ENCODE data around the gene SHB.

DNA sequence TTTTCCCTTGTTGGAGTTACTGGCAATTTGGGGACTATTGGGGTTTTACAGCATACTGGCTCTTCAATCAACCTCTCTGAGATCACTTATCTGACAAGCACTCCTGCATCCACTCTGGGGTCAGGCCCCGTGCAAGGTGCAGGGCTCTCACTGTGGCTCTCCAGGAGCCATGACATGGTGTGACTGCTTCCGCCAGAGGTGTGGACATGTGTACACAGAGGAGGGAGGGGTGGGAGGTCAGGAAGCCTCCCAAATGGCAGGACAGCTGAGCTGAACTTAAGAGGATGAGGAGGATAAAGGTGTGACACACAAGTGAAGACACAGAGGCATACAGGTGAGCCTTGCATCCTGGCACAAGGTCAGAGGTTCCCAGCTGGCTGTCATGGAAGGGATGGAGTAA, 24.3 kb downstream of the SHB start:
- TF ChIP-seq, protein P1, sequence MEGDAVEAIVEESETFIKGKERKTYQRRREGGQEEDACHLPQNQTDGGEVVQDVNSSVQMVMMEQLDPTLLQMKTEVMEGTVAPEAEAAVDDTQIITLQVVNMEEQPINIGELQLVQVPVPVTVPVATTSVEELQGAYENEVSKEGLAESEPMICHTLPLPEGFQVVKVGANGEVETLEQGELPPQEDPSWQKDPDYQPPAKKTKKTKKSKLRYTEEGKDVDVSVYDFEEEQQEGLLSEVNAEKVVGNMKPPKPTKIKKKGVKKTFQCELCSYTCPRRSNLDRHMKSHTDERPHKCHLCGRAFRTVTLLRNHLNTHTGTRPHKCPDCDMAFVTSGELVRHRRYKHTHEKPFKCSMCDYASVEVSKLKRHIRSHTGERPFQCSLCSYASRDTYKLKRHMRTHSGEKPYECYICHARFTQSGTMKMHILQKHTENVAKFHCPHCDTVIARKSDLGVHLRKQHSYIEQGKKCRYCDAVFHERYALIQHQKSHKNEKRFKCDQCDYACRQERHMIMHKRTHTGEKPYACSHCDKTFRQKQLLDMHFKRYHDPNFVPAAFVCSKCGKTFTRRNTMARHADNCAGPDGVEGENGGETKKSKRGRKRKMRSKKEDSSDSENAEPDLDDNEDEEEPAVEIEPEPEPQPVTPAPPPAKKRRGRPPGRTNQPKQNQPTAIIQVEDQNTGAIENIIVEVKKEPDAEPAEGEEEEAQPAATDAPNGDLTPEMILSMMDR (IDR thresholded peaks at IDR 0.05 in 2 of 3, conservative IDR thresholded peaks at IDR 0.05 in 1 of 3; ENCODE audit: borderline replicate concordance in 1 of 3, insufficient read depth in 1 of 3, low read depth in 2 of 3, low read length in 2 of 3): no peak
- TF ChIP-seq, protein P2, sequence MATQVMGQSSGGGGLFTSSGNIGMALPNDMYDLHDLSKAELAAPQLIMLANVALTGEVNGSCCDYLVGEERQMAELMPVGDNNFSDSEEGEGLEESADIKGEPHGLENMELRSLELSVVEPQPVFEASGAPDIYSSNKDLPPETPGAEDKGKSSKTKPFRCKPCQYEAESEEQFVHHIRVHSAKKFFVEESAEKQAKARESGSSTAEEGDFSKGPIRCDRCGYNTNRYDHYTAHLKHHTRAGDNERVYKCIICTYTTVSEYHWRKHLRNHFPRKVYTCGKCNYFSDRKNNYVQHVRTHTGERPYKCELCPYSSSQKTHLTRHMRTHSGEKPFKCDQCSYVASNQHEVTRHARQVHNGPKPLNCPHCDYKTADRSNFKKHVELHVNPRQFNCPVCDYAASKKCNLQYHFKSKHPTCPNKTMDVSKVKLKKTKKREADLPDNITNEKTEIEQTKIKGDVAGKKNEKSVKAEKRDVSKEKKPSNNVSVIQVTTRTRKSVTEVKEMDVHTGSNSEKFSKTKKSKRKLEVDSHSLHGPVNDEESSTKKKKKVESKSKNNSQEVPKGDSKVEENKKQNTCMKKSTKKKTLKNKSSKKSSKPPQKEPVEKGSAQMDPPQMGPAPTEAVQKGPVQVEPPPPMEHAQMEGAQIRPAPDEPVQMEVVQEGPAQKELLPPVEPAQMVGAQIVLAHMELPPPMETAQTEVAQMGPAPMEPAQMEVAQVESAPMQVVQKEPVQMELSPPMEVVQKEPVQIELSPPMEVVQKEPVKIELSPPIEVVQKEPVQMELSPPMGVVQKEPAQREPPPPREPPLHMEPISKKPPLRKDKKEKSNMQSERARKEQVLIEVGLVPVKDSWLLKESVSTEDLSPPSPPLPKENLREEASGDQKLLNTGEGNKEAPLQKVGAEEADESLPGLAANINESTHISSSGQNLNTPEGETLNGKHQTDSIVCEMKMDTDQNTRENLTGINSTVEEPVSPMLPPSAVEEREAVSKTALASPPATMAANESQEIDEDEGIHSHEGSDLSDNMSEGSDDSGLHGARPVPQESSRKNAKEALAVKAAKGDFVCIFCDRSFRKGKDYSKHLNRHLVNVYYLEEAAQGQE (IDR thresholded peaks at IDR 0.05; ENCODE audit: low read depth): no peak
- TF ChIP-seq POLR2A (IDR thresholded peaks at IDR 0.05; ENCODE audit: borderline replicate concordance, extremely low read depth, insufficient read depth, insufficient read length): no peak
- no peak for TF ChIP-seq ZFX (IDR thresholded peaks at IDR 0.05)
- no peak for TF ChIP-seq EZH2 (IDR thresholded peaks at IDR 0.05)
- no peak for TF ChIP-seq ZNF274 (IDR thresholded peaks at IDR 0.05; ENCODE audit: low read depth, low read length)
- no peak for TF ChIP-seq CEBPB (IDR thresholded peaks at IDR 0.05; ENCODE audit: low read depth)
- no peak for TF ChIP-seq POLR2AphosphoS5 (IDR thresholded peaks at IDR 0.05; ENCODE audit: low read depth, low read length)
- TF ChIP-seq EZH2phosphoT487 (IDR thresholded peaks at IDR 0.05; ENCODE audit: borderline replicate concordance): no peak
